ENCODE measurements around the gene KIF14.

- no peak for TF ChIP-seq TARDBP (IDR thresholded peaks at IDR 0.05)
- TF ChIP-seq FOXK2 (IDR thresholded peaks at IDR 0.05) = no peak
- no peak for TF ChIP-seq HDGF (IDR thresholded peaks at IDR 0.05; ENCODE audit: borderline replicate concordance)
- TF ChIP-seq FOXM1 (IDR thresholded peaks at IDR 0.05; ENCODE audit: borderline replicate concordance) = no peak
- TF ChIP-seq NFRKB (IDR thresholded peaks at IDR 0.05) = no peak
Observed at GRCh38 chr1:200542162-200542561, 78.4 kb downstream of the KIF14 start.
